Transverse colon (tissue), 4 donors: ENCODE data around the gene FAM50B. TPM values are rescaled to one million over a fixed set of nuclear protein-coding genes. Genes with fewer than 3 reads are reported as not detected.

Experiments
- DNase-seq: peaks from one replicate; pipeline ENCODE4 v3.0.0-alpha.2; 2019
- H3K27ac ChIP-seq, 4 donors: fragments of 200-600 bp; sonication (generic); 2 replicates each; pipeline ENCODE4 v1.5.1; 2016 to 2018; ENCODE audit warnings: inconsistent platforms in 4 of 4
- H3K27me3 ChIP-seq: fragments of 200-600 bp; sonication (generic); 2 replicates; pipeline ENCODE4 v1.5.1; 2017; ENCODE audit warnings: inconsistent platforms
- H3K36me3 ChIP-seq, 4 donors: fragments of 200-600 bp; sonication (generic); 2 replicates each; pipeline ENCODE4 v1.5.1; 2017 to 2019; ENCODE audit warnings: inconsistent platforms in 4 of 4
- H3K4me1 ChIP-seq, 4 donors: fragments of 200-600 bp; sonication (generic); 2 replicates each; pipeline ENCODE4 v1.5.1; 2017 to 2020; ENCODE audit warnings: inconsistent platforms in 4 of 4
- H3K4me3 ChIP-seq, 4 donors: fragments of 200-600 bp; sonication (generic); 1 replicate in 1 of 4; 2 replicates in 3 of 4; pipeline versions ENCODE4 v1.5.1 to v1.6.1; 2017 to 2019; ENCODE audit warnings: inconsistent platforms in 4 of 4
- H3K9me3 ChIP-seq, 2 donors: fragments of 200-600 bp; sonication (generic); 2 replicates each; pipeline ENCODE4 v1.5.1; 2017 to 2019; ENCODE audit warnings: inconsistent platforms in 2 of 2
- EP300 ChIP-seq: sonication (generic); formaldehyde crosslinking; IDR thresholded peaks from one replicate; pipeline ENCODE4 v1.6.1; 2017; ENCODE audit warnings: antibody characterized with exemption, low read depth
- POLR2A ChIP-seq: fragments of 450-650 bp; IDR thresholded peaks from one replicate; pipeline ENCODE4 v1.6.1; 2016; ENCODE audit warnings: antibody characterized with exemption, mild to moderate bottlenecking, moderate library complexity
- POLR2AphosphoS5 ChIP-seq, 3 donors: sonication (generic); formaldehyde crosslinking; IDR thresholded peaks; one replicate each; pipeline ENCODE4 v1.6.1; 2016; ENCODE audit warnings: antibody characterized with exemption in 3 of 3
- WGBS, 2 donors: methylation state at CpG; one replicate each; pipeline ENCODE4 v1.1.5; 2018; ENCODE audit warnings: low coverage in 1 of 2; 5-methylcytosine and 5-hydroxymethylcytosine counted together
- in situ Hi-C, 4 donors: fragments of 200-750 bp; cut with MboI; loops; one replicate each; pipeline versions ENCODE4 v1.15.0 to v1.15.1; 2017; ENCODE audit warnings: low sequenced_read_pairs in 3 of 4, low pct_ligation_motif_present in 1 of 4, low pct_unique_long_range_greater_than_20kb in 1 of 4
- intact Hi-C: fragments of 100-400 bp; cut with DNase I; formaldehyde crosslinking; loops from one replicate; pipeline ENCODE4 v1.15.1; 2023; ENCODE audit warnings: low total_unique reads
- total RNA-seq, 4 donors: library from RNA; depleted of rRNA; stranded (reverse); fragments of >200 nt; gene quantifications; one replicate each; pipeline ENCODE4 v1.1.0, GENCODE V29; 2016
- TF ChIP-seq, protein P1 (sequence below), 5 experiments: fragments of 200-600 bp in 3 of 5; fragments of 450-650 bp in 2 of 5; sonication (generic) in 3 of 5; IDR thresholded peaks; 1 replicate in 2 of 5; 2 replicates in 3 of 5; pipeline ENCODE4 v1.5.1; 2016 to 2017; ENCODE audit warnings: antibody characterized with exemption in 5 of 5, inconsistent platforms in 3 of 5, mild to moderate bottlenecking in 2 of 5, moderate library complexity in 1 of 5

The FAM50B gene
- total RNA-seq, 4 donors from 2014 or later: 3.4 to 6.4 (median 5.2) TPM; not detected in 1

DNA sequence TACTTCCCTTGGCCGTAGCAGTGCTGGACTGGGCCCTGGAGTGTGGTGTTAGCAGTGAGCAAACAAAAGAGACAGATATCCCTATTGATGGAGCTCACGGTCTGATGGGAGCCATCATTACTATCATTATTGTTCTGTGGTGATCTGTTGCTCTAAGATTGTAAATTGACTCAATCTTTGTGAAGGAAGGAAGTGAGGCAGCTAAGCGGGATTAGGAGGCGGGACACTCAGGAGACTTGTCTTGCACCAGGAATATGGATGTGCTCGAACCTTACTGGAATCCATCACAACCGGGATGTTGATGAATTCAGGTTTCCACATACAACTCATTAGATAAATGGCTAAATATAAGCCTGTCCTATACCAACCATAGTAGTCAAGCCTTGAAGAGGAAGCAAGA is 25.5 kb upstream of the FAM50B start:
- intact Hi-C loops: no loop called here
- TF ChIP-seq, protein P1, sequence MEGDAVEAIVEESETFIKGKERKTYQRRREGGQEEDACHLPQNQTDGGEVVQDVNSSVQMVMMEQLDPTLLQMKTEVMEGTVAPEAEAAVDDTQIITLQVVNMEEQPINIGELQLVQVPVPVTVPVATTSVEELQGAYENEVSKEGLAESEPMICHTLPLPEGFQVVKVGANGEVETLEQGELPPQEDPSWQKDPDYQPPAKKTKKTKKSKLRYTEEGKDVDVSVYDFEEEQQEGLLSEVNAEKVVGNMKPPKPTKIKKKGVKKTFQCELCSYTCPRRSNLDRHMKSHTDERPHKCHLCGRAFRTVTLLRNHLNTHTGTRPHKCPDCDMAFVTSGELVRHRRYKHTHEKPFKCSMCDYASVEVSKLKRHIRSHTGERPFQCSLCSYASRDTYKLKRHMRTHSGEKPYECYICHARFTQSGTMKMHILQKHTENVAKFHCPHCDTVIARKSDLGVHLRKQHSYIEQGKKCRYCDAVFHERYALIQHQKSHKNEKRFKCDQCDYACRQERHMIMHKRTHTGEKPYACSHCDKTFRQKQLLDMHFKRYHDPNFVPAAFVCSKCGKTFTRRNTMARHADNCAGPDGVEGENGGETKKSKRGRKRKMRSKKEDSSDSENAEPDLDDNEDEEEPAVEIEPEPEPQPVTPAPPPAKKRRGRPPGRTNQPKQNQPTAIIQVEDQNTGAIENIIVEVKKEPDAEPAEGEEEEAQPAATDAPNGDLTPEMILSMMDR (IDR thresholded peaks at IDR 0.05): no peak
- TF ChIP-seq POLR2AphosphoS5 (IDR thresholded peaks at IDR 0.05): no peak
- TF ChIP-seq EP300: no peak
- no peak for TF ChIP-seq POLR2A
- no peaks in the 10 kb centered on the region for H3K27me3 ChIP-seq
- peaks cover 7 to 20% (median 13%) of the 10 kb centered on the region in 4 donors for H3K4me1 ChIP-seq
- in situ Hi-C loops: no loop called here
- H3K27ac ChIP-seq: no peak overlapping the region
- no peak overlapping the region for H3K4me3 ChIP-seq
- WGBS, 2 donors: 80 to 95% methylated on average over 1 to 6 of the region's 6 CpGs
- no peak for DNase-seq
- no peaks in the 10 kb centered on the region for H3K9me3 ChIP-seq
- no peaks in the 10 kb centered on the region for H3K36me3 ChIP-seq

DNA sequence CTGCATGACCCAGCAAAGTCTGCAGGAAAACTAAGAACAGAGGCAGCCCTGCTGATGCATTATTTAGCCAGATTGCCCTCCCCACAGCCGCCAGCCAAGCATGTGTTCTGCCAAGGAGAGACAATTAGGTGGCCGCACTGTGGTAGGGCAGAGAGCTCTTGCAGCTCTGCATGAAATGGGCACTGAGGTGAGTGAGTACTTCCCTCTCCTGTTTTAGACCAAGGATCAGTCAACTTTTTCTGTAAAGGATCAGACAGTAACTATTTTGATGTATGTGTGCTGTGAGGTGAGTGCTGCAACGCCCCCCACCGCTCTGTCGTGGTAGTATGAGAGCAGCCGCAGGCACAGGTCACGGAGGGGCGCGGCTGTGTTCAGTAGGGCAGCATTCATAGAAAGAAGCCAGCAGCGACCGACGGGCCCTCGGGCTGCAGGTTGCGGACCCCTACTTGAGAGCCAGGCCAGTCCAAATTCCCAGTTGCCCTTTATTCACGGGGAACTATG is 23.8 kb upstream of the FAM50B start:
- DNase-seq: no peak
- Histone ChIP-seq H3K4me1 (peaks cover 7 to 20% (median 13%) of the 10 kb centered on the region in 4 donors), H3K27me3 (no peaks in the 10 kb centered on the region), H3K27ac (peak overlapping the region; percentile 83 to 92 (median 84)), H3K9me3 (no peaks in the 10 kb centered on the region), H3K36me3 (no peaks in the 10 kb centered on the region), H3K4me3 (peak overlapping the region in 1 of 4 donors; percentile 2)
- 53 to 55% methylated on average over 13 to 15 of the region's 15 CpGs for WGBS, 2 donors
- TF ChIP-seq POLR2AphosphoS5 (IDR thresholded peaks at IDR 0.05) (no peak), EP300 (no peak), POLR2A (no peak)
- TF ChIP-seq, protein P1 (IDR thresholded peaks at IDR 0.05): peak in 2 of 5 experiments; percentile 11 to 25
- in situ Hi-C loops (no loop called here), intact Hi-C loops (loop anchor here (5.0 kb wide), 1 partner anchor 78 kb away; no protein-coding TSS in a partner anchor)

DNA sequence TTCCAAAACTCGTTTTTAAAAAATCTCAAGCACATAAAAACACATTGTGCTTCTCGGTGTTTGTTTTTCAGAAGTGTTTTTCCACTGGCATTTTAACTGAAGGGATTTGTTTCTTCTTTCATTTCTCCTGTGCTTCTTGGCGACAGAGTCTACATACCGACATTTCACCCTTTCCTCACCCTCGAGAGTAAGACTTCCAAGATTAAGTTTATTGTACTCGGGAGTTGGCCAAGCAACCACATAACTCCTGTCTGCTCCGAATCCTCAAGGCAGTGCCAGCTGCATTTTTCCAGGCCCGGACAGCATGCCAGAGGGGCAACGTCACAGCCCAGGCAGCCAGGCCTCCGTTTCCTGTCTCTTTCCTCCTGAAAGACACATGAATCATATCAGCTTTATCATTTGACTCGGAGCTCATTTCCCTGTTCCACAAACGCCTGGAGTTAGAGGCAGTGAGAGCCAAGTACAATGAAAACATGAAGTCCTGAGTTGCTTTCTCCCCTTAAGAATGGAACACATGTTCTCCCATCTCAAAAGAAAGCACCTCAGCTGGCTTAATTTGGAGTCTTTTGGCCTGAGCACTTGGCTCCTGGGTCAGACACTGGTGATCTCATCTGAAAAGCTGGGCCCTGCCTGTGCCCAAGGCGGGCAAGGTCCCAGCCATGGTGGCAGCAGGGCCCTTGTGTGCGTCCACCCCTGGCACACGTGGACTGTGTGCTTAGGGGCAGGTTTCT is 23.2 kb upstream of the FAM50B start:
- DNase-seq: peak; percentile 78
- intact Hi-C loops: loop anchor here (5.0 kb wide), 1 partner anchor 79 kb away; no protein-coding TSS in a partner anchor
- Histone ChIP-seq H3K36me3 (no peaks in the 10 kb centered on the region), H3K9me3 (no peaks in the 10 kb centered on the region), H3K27me3 (no peaks in the 10 kb centered on the region), H3K4me1 (peaks cover 7 to 20% (median 13%) of the 10 kb centered on the region in 4 donors), H3K27ac (peak overlapping the region; percentile 83 to 92 (median 84)), H3K4me3 (peak overlapping the region in 1 of 4 donors; percentile 2)
- in situ Hi-C loops: no loop called here
- 21 to 31% methylated on average over 7 to 15 of the region's 15 CpGs for WGBS, 2 donors
- TF ChIP-seq, protein P1 (IDR thresholded peaks at IDR 0.05): no peak
- peak; percentile 75 to 80 (median 77) for TF ChIP-seq POLR2AphosphoS5 (IDR thresholded peaks at IDR 0.05)
- TF ChIP-seq EP300: peak; percentile 52

DNA sequence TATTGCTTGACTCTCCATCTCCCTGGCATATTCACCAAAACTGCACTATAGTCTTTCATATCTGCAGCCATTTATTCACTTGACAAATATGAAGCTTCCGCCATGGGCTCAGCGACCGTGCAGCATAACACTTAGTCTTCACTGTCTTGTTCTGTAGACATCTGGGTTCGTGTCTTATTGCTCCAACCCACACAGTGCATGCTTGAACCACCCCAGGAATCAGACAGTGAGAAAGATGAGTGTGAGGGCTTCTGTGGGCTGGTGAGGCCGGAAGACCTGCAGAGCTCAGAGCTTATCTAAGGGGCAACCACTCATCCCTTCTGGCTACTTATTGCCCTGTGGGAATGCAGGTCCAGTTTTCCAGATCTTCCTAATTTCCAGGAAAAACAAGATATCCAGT is 19.9 kb upstream of the FAM50B start:
- no peak for DNase-seq
- H3K36me3 ChIP-seq: no peaks in the 10 kb centered on the region
- no peaks in the 10 kb centered on the region for H3K9me3 ChIP-seq
- in situ Hi-C loops (no loop called here), intact Hi-C loops (loop anchor here (5.0 kb wide), 1 partner anchor 82 kb away; no protein-coding TSS in a partner anchor)
- no peak overlapping the region for H3K4me3 ChIP-seq
- TF ChIP-seq POLR2AphosphoS5 (IDR thresholded peaks at IDR 0.05) (no peak), EP300 (no peak), POLR2A (no peak)
- TF ChIP-seq, protein P1 (IDR thresholded peaks at IDR 0.05): no peak
- WGBS, 2 donors: 89 to 92% methylated on average over 4 to 5 of the region's 5 CpGs
- H3K4me1 ChIP-seq: peaks cover 7 to 20% (median 13%) of the 10 kb centered on the region in 4 donors
- no peak overlapping the region for H3K27ac ChIP-seq
- no peaks in the 10 kb centered on the region for H3K27me3 ChIP-seq
